ENCODE measurements around the gene RYR2.
"Not testable (repeated sequence)": the region's sequence is repeated elsewhere in the genome, so short reads cannot be mapped to it uniquely, and the experiment has no call there.

The RYR2 gene

GRCh38 chr1:237279629-237280028, 237.6 kb downstream of the RYR2 start:
- no peak for DNase-seq

DNA sequence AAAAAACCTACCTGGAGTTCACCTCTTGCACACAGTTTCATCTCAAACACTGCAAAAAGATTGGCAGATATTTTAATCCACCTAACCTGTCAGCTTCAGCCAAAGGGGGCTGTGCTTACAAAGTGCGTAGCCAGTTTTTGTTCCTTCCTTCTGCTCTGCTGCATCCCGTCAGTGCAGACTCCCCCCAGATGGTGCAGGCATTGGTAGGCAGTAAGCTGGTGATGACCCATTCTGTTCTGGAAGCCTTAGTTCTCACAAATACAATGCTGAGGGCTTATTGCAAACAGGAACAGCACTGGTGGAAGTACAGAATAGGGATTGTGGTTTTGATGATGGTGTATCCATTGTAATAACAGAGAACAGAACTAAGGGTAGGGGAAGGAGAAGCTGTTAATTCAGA, 239.5 kb downstream of the RYR2 start:
- no peak for DNase-seq

- DNase-seq = no peak
Observed at GRCh38 chr1:237282208-237282783, 240.3 kb downstream of the RYR2 start.

- DNase-seq = no peak
Observed at GRCh38 chr1:237287876-237288521, 246.0 kb downstream of the RYR2 start.

DNA sequence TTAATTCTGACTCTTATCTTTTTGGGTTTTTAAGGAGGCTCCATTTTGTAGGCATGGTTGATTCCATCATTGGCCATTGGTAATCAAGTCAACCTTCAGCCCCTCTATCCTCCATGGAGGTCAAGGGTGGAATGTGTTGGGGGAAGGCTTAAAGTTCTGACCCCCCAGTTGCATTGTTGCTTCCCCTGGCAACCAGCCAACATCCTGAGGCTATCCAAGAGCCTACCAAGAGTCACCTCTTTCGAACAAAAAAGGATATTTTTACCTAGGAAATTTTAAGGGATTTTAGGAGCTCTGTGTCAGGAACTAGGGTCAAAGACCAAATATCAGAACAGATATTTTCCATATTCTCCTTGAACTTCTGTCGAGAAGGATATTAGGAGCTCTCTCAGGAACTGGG, 251.8 kb downstream of the RYR2 start:
- DNase-seq = no peak

GRCh38 chr1:237296861-237297260, 254.9 kb downstream of the RYR2 start:
- no peak for DNase-seq

DNA sequence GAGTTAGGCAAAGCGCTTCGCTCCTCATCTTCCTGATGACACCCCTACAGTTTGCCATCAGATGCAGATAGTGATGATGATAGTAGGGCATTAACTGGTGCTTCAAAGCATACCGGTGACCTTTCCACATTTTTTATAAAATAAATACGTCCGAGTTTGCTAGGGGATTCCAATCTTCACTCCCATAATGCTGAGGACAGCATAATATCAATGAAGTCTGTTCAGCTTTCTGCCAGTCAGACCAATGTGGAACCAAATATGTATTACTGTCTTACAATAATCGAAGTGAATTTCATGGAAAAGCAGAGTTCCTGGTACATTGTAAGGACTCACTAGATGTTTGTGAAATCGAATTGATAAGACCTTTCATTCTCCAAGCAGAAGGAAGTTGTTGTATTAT, 258.7 kb downstream of the RYR2 start:
- no peak for DNase-seq

GRCh38 chr1:237303929-237304328, 261.9 kb downstream of the RYR2 start:
- DNase-seq = no peak

- no peak for DNase-seq
Observed at GRCh38 chr1:237306726-237307125, 264.7 kb downstream of the RYR2 start.

GRCh38 chr1:237309595-237310118, 267.7 kb downstream of the RYR2 start:
- no peak for DNase-seq

DNA sequence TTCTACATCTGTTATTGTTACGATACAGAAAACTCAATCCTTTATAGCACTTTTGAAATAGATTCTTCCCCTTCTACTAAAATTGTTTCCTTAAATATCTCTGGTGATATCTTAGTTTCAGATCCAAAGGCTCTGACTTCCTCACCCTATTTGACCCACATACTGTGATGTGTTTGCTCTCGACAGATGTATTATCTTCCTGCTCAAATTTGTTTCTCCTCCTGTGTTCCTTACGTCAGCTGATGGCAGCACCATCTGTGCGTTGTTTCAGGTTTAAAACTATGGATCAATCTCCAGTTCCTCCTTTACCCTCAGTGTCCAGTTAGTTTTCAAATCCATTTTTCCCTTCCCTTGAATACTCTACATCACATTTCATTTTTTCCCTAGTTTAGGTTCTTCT, 274.4 kb downstream of the RYR2 start:
- no peak for DNase-seq

GRCh38 chr1:237318748-237319147, 276.8 kb downstream of the RYR2 start:
- DNase-seq = no peak

GRCh38 chr1:237320890-237321289, 278.9 kb downstream of the RYR2 start:
- DNase-seq = no peak

DNA sequence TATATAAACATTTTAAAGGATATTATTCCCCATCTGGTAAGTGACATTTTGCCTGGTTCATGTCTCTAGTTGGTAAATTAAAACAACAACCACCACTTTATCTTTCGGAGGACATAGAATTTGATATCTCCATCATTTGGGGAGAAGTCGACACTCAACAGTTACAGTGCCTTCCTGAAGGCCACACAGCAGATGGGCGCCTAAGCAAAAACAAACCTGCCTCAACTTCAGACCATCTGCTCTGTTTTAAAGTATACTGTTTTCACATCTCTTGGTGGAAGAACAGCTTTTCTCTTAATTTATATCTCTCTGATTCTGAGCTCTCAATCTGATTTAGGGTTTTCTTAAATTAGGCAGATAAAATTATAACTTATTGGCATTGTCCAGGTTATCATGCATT, 282.2 kb downstream of the RYR2 start:
- DNase-seq = no peak

DNA sequence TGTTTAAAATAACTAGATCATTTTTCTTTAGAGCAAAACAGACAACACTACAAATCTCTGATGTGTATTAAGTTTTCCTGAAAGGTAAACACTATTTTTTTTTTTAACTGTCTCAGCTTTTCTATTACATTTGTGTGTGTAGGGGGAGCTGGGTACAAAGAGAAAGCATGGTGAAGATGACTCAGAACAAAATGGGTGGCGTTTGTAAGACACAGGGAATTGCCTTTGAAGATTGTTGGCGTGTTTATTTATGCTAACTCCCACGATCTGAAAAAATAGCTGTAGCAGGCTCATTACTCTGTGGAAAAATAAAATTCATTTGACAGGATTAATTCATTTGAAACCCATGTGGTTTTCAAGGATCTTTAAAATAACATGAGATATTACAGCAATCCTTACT, 285.1 kb downstream of the RYR2 start:
- DNase-seq = no peak

- no peak for DNase-seq
Observed at GRCh38 chr1:237340892-237341291, 298.9 kb downstream of the RYR2 start.

- no peak for DNase-seq
Observed at GRCh38 chr1:237341391-237341790, 299.4 kb downstream of the RYR2 start.

DNA sequence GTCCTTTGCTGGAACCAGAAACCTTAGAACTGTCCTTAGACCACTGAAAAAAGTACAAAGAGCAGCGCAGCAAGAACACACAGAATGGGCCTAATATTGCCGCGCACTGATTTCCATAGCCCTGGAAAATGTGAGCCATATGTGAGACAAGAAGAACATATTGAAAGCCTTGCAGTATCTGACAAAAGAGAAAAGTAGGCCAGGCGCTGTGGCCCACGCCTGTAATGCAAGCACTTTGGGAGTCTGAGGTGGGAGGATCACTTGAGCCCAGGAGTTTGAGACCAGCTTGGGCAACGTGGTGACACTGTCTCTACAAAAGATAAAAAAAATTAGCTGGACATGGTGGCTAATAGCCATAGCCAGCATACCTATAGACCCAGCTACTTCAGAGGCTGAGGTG, 300.7 kb downstream of the RYR2 start:
- DNase-seq = no peak

- no peak for DNase-seq
Observed at GRCh38 chr1:237352747-237353146, 310.8 kb downstream of the RYR2 start.

DNA sequence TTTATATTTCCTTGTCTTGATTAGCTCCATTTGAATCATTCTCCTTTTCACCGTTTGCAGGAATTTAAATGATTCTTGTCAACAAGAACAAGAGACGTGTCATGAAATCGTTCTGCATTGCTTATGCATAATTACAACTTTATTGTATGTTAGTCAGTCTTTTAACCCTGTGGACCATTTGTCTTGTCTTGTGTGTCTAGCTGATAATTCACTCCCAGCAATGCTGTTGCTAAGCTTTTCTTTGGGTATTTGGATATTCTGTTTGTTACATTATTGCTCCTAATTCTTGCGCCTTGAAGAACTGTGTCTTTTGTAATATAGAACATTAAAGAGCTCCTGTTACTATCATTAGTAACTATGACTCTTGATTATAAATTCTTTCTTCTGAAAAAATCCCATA, 311.9 kb downstream of the RYR2 start:
- DNase-seq = no peak

GRCh38 chr1:237355022-237355421, 313.0 kb downstream of the RYR2 start:
- DNase-seq = no peak

GRCh38 chr1:237358555-237358954, 316.6 kb downstream of the RYR2 start:
- no peak for DNase-seq

GRCh38 chr1:237367758-237368157, 325.8 kb downstream of the RYR2 start:
- DNase-seq = no peak

GRCh38 chr1:237371477-237371876, 329.5 kb downstream of the RYR2 start:
- not testable (repeated sequence) for DNase-seq

DNA sequence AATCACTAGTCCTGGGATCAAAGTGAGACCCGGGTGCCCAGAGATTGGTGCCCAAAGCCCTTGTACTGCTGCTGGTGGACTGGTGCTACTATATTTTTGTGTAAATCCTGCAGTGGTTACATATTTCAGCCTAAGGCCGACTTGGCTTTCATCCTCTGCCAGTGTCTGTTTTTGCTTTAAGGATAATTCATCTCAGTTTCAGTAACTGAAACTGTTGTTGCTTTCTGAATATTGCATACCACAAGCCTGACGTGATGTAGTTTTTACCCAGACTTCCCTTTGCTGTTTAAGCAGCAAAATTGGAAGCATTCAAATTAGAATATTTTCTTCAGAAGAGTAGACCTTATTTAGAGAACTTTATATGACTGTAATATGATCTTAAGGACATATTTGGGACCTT, 341.8 kb downstream of the RYR2 start:
- DNase-seq = no peak
